ENCODE measurements around the gene FAM117B. TPM values are rescaled to one million over a fixed set of nuclear protein-coding genes. Genes with fewer than 3 reads are reported as not detected.

The FAM117B gene
- total and polyA plus RNA-seq, 2 of the 8 experiments (the other 6 are each of a cell fraction or from before 2014, with no cell fraction given), result 3.9 to 22.6 TPM

DNA sequence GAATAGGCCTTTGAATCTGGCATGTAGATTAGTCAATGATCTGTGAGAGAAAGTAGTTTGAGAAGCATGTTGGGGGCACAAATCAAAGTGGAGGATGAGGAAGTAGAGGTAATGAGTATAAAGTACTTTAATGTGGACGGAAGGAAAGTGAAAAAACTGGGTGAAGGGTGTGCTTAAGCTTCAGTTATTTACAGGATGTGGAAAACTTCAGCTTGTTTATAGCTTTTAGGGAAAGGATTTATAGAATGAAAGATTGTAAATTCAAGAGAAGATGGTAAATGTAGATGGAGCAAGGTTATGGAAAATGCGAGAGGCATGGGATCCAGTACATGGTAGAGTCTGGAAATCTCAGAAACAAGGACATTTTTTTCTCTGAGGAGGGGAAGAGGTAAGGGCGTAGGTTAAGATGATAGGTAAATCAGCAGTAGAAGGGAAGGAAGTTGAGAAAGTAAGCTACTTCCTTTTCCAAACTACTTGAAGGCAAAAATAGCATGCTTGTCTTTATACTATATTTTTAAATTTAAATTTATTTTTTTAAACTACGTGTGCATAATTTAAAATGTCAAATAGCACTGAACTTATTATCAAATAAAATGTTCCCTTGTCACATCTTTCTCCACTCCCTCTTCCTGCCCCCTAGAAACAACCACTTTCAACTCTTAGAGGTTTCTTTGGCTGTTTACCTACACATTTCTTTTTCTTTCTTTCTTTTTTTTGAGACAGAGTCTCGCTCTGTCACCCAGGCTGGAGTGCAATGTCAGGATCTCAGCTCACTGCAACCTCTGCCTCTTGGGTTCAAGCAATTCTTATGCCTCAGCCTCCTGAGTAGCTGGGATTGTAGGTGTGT, 8.5 kb downstream of the FAM117B start:
- no peak overlapping the region for H3K27ac ChIP-seq (ENCODE audit: low read depth, low read length)
- H2BK12ac ChIP-seq (ENCODE audit: low read depth, low read length), result no peak overlapping the region
- no peak overlapping the region for H4K91ac ChIP-seq (replicated peaks; ENCODE audit: insufficient read length, low read length)
- no peak overlapping the region for H2BK15ac ChIP-seq (ENCODE audit: low read length)
- H2BK5ac ChIP-seq (ENCODE audit: low read depth, low read length), result no peak overlapping the region
- no peak overlapping the region for H3K4ac ChIP-seq (replicated peaks; ENCODE audit: insufficient read length, low read depth, low read length)
- H3K9ac ChIP-seq (replicated peaks in 1 of 4; ENCODE audit: extremely low read depth in 1 of 4, low read depth in 3 of 4, low read length in 3 of 4), result no peak overlapping the region
- H3K79me2 ChIP-seq (ENCODE audit: control insufficient read depth in 1 of 2, insufficient read depth in 2 of 2, low read length in 2 of 2), result peaks cover 2 to 89% of the 10 kb centered on the region in 2 experiments; a peak in 3 of 4 replicates
- peaks cover 3 to 11% of the 10 kb centered on the region in 2 experiments for H4K20me1 ChIP-seq (replicated peaks in 1 of 2; ENCODE audit: control insufficient read depth in 1 of 2, insufficient read depth in 2 of 2, low read length in 2 of 2)
- no peak overlapping the region for H3K23ac ChIP-seq (ENCODE audit: insufficient read length)
- peaks cover 0 to 4% (median 0%) of the 10 kb centered on the region in 4 experiments; a peak in 2 of 7 replicates for H3K4me1 ChIP-seq (replicated peaks in 1 of 4; ENCODE audit: control insufficient read depth in 3 of 4, insufficient read depth in 4 of 4, low read length in 3 of 4)
- H3K56ac ChIP-seq (replicated peaks; ENCODE audit: insufficient read length, low read depth, low read length), result no peak overlapping the region
- no peak overlapping the region for H2BK120ac ChIP-seq (replicated peaks; ENCODE audit: low read depth, low read length)
- FAIRE-seq (no peak), DNase-seq (ENCODE audit: low read depth in 1 of 2, low spot score in 2 of 2) (no peak)
- H2AFZ ChIP-seq (ENCODE audit: low read length), result no peak overlapping the region
- no peak overlapping the region for H2BK20ac ChIP-seq (ENCODE audit: low read length)
- H4K8ac ChIP-seq (ENCODE audit: extremely low read depth, insufficient read depth, low read length), result no peak overlapping the region
- CTCF ChIA-PET (ENCODE audit: partially characterized antibody), result interaction anchor here (0.6 to 1.3 kb wide), 2 partner anchors 9 to 55 kb away, joined by 3 to 4 read pairs; partner anchors contain the start of gene FAM117B
- no peaks in the 10 kb centered on the region; a peak in 2 of 8 replicates for H3K36me3 ChIP-seq (ENCODE audit: control insufficient read depth in 2 of 4, insufficient read depth in 4 of 4, low read length in 3 of 4)
- no peaks in the 10 kb centered on the region for H3K9me3 ChIP-seq (ENCODE audit: insufficient read depth in 2 of 2, low read depth in 1 of 2, low read length in 1 of 2)
- H3K4me2 ChIP-seq (ENCODE audit: insufficient read depth in 1 of 2, low read depth in 2 of 2, low read length in 2 of 2), result no peak overlapping the region; a peak in 1 of 4 replicates
- H3K79me1 ChIP-seq (ENCODE audit: low read depth, low read length), result peaks cover under 1% of the 10 kb centered on the region; the same call in 1 of the 2 replicates
- H3K4me3 ChIP-seq (ENCODE audit: extremely low read depth in 1 of 4, insufficient read depth in 2 of 4, low read depth in 3 of 4, low read length in 4 of 4), result no peak overlapping the region
- no peak overlapping the region for H2AK5ac ChIP-seq (ENCODE audit: low read depth, low read length)
- 91 to 100% methylated on average over 1 to 5 of the region's 5 CpGs for WGBS, 2 experiments (ENCODE audit: extremely low coverage in 1 of 2, insufficient coverage in 1 of 2, insufficient read length in 1 of 2, insufficient replicate concordance in 2 of 2, low coverage in 1 of 2, low lambda C conversion rate in 2 of 2, missing lambda C conversion rate in 1 of 2)
- H3K23me2 ChIP-seq (ENCODE audit: low read depth, low read length), result no peaks in the 10 kb centered on the region
- POLR2A ChIA-PET (ENCODE audit: partially characterized antibody), result interaction anchor here (0.8 kb wide), 1 partner anchor 9 kb away, joined by 3 read pairs; the partner anchor contains the start of gene FAM117B
- H3K14ac ChIP-seq (ENCODE audit: insufficient read length), result no peak overlapping the region
- H4K5ac ChIP-seq (ENCODE audit: insufficient read length, low read depth, low read length), result no peak overlapping the region
- H3K18ac ChIP-seq (ENCODE audit: extremely low read depth, low read length), result no peak overlapping the region
- H3K27me3 ChIP-seq (replicated peaks in 1 of 4; ENCODE audit: control insufficient read depth in 3 of 4, extremely low read depth in 1 of 4, insufficient read depth in 3 of 4, low read length in 3 of 4), result no peaks in the 10 kb centered on the region
- TF ChIP-seq KDM5A (IDR thresholded peaks at IDR 0.05; ENCODE audit: low read length), result no peak
- TF ChIP-seq CTBP2 (IDR thresholded peaks at IDR 0.05; ENCODE audit: borderline replicate concordance, insufficient read depth, insufficient read length, low read length), result no peak
- TF ChIP-seq TEAD4 (IDR thresholded peaks at IDR 0.05; ENCODE audit: low read depth, low read length), result no peak
- no peak for TF ChIP-seq POLR2A (IDR thresholded peaks at IDR 0.05; ENCODE audit: control extremely low read depth in 1 of 2, low read depth in 2 of 2, low read length in 2 of 2)
- TF ChIP-seq RAD21 (IDR thresholded peaks at IDR 0.05 in 1 of 2, conservative IDR thresholded peaks at IDR 0.05 in 1 of 2; ENCODE audit: low read depth in 2 of 2, low read length in 2 of 2), result no peak
- TF ChIP-seq MAFK (IDR thresholded peaks at IDR 0.05; ENCODE audit: low read depth, low read length), result no peak
- TF ChIP-seq EZH2 (IDR thresholded peaks at IDR 0.05; ENCODE audit: low read depth, low read length, severe bottlenecking), result no peak
- TF ChIP-seq, protein P1, sequence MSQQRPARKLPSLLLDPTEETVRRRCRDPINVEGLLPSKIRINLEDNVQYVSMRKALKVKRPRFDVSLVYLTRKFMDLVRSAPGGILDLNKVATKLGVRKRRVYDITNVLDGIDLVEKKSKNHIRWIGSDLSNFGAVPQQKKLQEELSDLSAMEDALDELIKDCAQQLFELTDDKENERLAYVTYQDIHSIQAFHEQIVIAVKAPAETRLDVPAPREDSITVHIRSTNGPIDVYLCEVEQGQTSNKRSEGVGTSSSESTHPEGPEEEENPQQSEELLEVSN (IDR thresholded peaks at IDR 0.05), result no peak
- no peak for TF ChIP-seq YY1 (IDR thresholded peaks at IDR 0.05; ENCODE audit: low read depth, low read length)
- TF ChIP-seq TAF1 (IDR thresholded peaks at IDR 0.05; ENCODE audit: low read depth, low read length), result no peak
- no peak for TF ChIP-seq NRF1 (IDR thresholded peaks at IDR 0.05; ENCODE audit: low read depth, low read length)

All from H1 (cell line).